ENCODE data around the gene CAPN15. TPM values are rescaled to one million over a fixed set of nuclear protein-coding genes. Genes with fewer than 3 reads are reported as not detected.

CAPN15 gene
- total RNA-seq, 1 experiment from 2014 or later: 76.4 TPM

DNA sequence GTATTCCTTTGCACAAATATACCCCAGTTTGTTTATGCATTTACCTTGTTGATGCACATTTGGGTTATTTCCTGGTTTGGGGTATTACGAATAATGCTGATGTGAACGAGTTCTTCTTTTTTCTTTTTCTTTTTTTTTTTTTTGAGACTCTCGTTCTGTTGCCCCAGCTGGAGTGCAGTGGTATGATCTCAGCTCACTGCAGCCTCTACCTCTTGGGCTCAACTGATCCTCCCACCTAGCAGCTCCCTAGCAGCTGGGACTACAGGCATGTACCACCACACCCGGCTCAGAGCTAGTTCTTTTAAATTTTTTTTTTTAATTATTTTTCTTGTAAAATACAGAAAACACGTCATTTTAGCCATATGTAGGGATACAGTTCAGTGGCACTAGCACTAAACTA, 76.4 kb downstream of the CAPN15 start:
- no peak overlapping the region for H3K27ac ChIP-seq (ENCODE audit: insufficient read length, low read depth, low read length)
- H3K27me3 ChIP-seq (ENCODE audit: insufficient read depth, low read length): no peaks in the 10 kb centered on the region
- H2BK120ac ChIP-seq (ENCODE audit: low read depth, low read length, poor library complexity, severe bottlenecking): no peak overlapping the region
- H3K14ac ChIP-seq (ENCODE audit: insufficient read depth, low read length): no peak overlapping the region
- no peak for DNase-seq
- WGBS (ENCODE audit: extremely low coverage, insufficient read length, low lambda C conversion rate): no CpG with 5 or more reads among the region's 5 CpGs
- no peak overlapping the region for H4K8ac ChIP-seq (replicated peaks; ENCODE audit: insufficient read length, low read depth, low read length)
- no peak overlapping the region for H4K5ac ChIP-seq (ENCODE audit: insufficient read length, low read depth, low read length)
- Mint-ChIP-seq H3K4me1 (peaks cover 6 to 8% of the 10 kb centered on the region in 2 experiments), H3K9me3 (peaks cover 16 to 18% of the 10 kb centered on the region in 2 experiments), H3K27me3 (ENCODE audit: low read depth) (peaks cover 12% of the 10 kb centered on the region), H3K36me3 (ENCODE audit: insufficient read depth in 1 of 3, low read depth in 3 of 3) (peaks cover 15 to 23% (median 21%) of the 10 kb centered on the region in 3 experiments), H3K4me3 (no peak overlapping the region), H3K27ac (no peak overlapping the region)
- H2BK5ac ChIP-seq (ENCODE audit: insufficient read length, low read length): no peak overlapping the region
- no peak overlapping the region for H2BK15ac ChIP-seq (ENCODE audit: low read depth, low read length)
- no peak overlapping the region for H2BK20ac ChIP-seq (ENCODE audit: low read depth, low read length, poor library complexity, severe bottlenecking)
- H3K4me1 ChIP-seq (ENCODE audit: insufficient read depth, low read length): no peaks in the 10 kb centered on the region
- no peak overlapping the region for H3T11ph ChIP-seq (ENCODE audit: low read length)
- H3K4ac ChIP-seq (ENCODE audit: low read depth, low read length): no peak overlapping the region
- H4K20me1 ChIP-seq (ENCODE audit: control insufficient read depth, insufficient read depth, insufficient read length): no peaks in the 10 kb centered on the region
- H3K4me2 ChIP-seq (ENCODE audit: insufficient read depth, insufficient read length, low read length): no peak overlapping the region
- no peak overlapping the region for H4K91ac ChIP-seq (ENCODE audit: insufficient read length, low read depth, low read length)
- no peak overlapping the region for H3K23ac ChIP-seq (ENCODE audit: insufficient read length, low read depth, low read length)
- no peaks in the 10 kb centered on the region for H3K79me2 ChIP-seq (ENCODE audit: insufficient read depth, low read length)
- H3K9ac ChIP-seq (ENCODE audit: extremely low read depth, insufficient read length, low read length): no peak overlapping the region
- H2AFZ ChIP-seq (ENCODE audit: low read length): no peak overlapping the region
- no peaks in the 10 kb centered on the region for H3K9me3 ChIP-seq (ENCODE audit: control insufficient read depth, low read depth, low read length)
- TF ChIP-seq, protein P1, sequence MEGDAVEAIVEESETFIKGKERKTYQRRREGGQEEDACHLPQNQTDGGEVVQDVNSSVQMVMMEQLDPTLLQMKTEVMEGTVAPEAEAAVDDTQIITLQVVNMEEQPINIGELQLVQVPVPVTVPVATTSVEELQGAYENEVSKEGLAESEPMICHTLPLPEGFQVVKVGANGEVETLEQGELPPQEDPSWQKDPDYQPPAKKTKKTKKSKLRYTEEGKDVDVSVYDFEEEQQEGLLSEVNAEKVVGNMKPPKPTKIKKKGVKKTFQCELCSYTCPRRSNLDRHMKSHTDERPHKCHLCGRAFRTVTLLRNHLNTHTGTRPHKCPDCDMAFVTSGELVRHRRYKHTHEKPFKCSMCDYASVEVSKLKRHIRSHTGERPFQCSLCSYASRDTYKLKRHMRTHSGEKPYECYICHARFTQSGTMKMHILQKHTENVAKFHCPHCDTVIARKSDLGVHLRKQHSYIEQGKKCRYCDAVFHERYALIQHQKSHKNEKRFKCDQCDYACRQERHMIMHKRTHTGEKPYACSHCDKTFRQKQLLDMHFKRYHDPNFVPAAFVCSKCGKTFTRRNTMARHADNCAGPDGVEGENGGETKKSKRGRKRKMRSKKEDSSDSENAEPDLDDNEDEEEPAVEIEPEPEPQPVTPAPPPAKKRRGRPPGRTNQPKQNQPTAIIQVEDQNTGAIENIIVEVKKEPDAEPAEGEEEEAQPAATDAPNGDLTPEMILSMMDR (conservative IDR thresholded peaks at IDR 0.05): no peak
- no peak overlapping the region for H3K18ac ChIP-seq (ENCODE audit: insufficient read length, low read depth, low read length)
- no peaks in the 10 kb centered on the region for H3K23me2 ChIP-seq (ENCODE audit: insufficient read length, low read depth, low read length, poor library complexity, severe bottlenecking)
- no peak overlapping the region for H2AK5ac ChIP-seq (ENCODE audit: insufficient read length, low read length)
- no peak overlapping the region for H2BK12ac ChIP-seq (ENCODE audit: insufficient read length, low read depth, low read length)
- H3K79me1 ChIP-seq (ENCODE audit: insufficient read depth, low read depth, low read length, poor library complexity, severe bottlenecking): peaks cover 2% of the 10 kb centered on the region
- no peak overlapping the region for H3K56ac ChIP-seq (ENCODE audit: insufficient read length, low read depth, low read length)

Small RNAs within 50 kb of the gene (microRNA-seq; reads per million reads assigned to microRNA genes)
- gene MIR3176 (ENCODE audit: borderline microRNAs expressed): 0.81 reads per million
- gene MIR5587 (ENCODE audit: borderline microRNAs expressed): not detected

Other genes with a start within 250 kb of the CAPN15 start
- gene ARHGDIG, start 247.1 kb upstream of the CAPN15 start, total RNA-seq (2021): 4.2 and 5.9 TPM in 2 replicates
- gene PDIA2, start 244.5 kb upstream of the CAPN15 start, total RNA-seq (2021): 1.1 and 1.4 TPM in 2 replicates
- gene AXIN1, start 175.0 kb upstream of the CAPN15 start, total RNA-seq (2021): 50.9 and 52.5 TPM in 2 replicates
- 154 TPM in 2 replicates for gene MRPL28, start 157.2 kb upstream of the CAPN15 start, total RNA-seq (2021)
- 111 and 114 TPM in 2 replicates for gene PGAP6, start 145.7 kb upstream of the CAPN15 start, total RNA-seq (2021)
- 319 and 320 TPM in 2 replicates for gene NME4, start 130.5 kb upstream of the CAPN15 start, total RNA-seq (2021)
- 38.8 and 39.3 TPM in 2 replicates for gene DECR2, start 125.8 kb upstream of the CAPN15 start, total RNA-seq (2021)
- gene RAB11FIP3, start 102.1 kb upstream of the CAPN15 start, total RNA-seq (2021): 37.1 TPM in 2 replicates
- 0.33 and 0.50 TPM in 2 replicates for gene PRR35, start 32.7 kb downstream of the CAPN15 start, total RNA-seq (2021)
- 0.26 and 0.42 TPM in 2 replicates for gene NHLRC4, start 39.3 kb downstream of the CAPN15 start, total RNA-seq (2021)
- gene PIGQ, start 42.3 kb downstream of the CAPN15 start, total RNA-seq (2021): 58.0 and 65.5 TPM in 2 replicates
- gene RAB40C, start 62.4 kb downstream of the CAPN15 start, total RNA-seq (2021): 19.1 and 20.4 TPM in 2 replicates
- 8.3 and 8.7 TPM in 2 replicates for gene WFIKKN1, start 103.3 kb downstream of the CAPN15 start, total RNA-seq (2021)
- 108 and 109 TPM in 2 replicates for gene METTL26, start 108.6 kb downstream of the CAPN15 start, total RNA-seq (2021)
- gene MCRIP2, start 114.1 kb downstream of the CAPN15 start, total RNA-seq (2021): 50.5 and 52.5 TPM in 2 replicates
- 61.8 and 68.2 TPM in 2 replicates for gene WDR90, start 121.7 kb downstream of the CAPN15 start, total RNA-seq (2021)
- gene RHOT2, start 140.4 kb downstream of the CAPN15 start, total RNA-seq (2021): 206 and 210 TPM in 2 replicates
- 7.6 and 8.8 TPM in 2 replicates for gene RHBDL1, start 148.0 kb downstream of the CAPN15 start, total RNA-seq (2021)
- 95.6 and 102 TPM in 2 replicates for gene STUB1, start 152.7 kb downstream of the CAPN15 start, total RNA-seq (2021)
- 50.1 and 52.7 TPM in 2 replicates for gene JMJD8, start 156.6 kb downstream of the CAPN15 start, total RNA-seq (2021)
- 18.3 and 19.5 TPM in 2 replicates for gene WDR24, start 162.7 kb downstream of the CAPN15 start, total RNA-seq (2021)
- gene FBXL16, start 178.1 kb downstream of the CAPN15 start, total RNA-seq (2021): 9.6 and 10.7 TPM in 2 replicates
- gene METRN, start 187.4 kb downstream of the CAPN15 start, total RNA-seq (2021): 26.2 and 28.9 TPM in 2 replicates
- gene ANTKMT, start 193.4 kb downstream of the CAPN15 start, total RNA-seq (2021): 31.5 and 34.8 TPM in 2 replicates
- gene CCDC78, start 198.7 kb downstream of the CAPN15 start, total RNA-seq (2021): 12.1 TPM in 2 replicates
- 21.3 and 25.2 TPM in 2 replicates for gene HAGHL, start 199.4 kb downstream of the CAPN15 start, total RNA-seq (2021)
- 21.9 and 26.4 TPM in 2 replicates for gene CIAO3, start 213.3 kb downstream of the CAPN15 start, total RNA-seq (2021)
- gene MSLN, start 233.0 kb downstream of the CAPN15 start, total RNA-seq (2021): 0.22 and 0.31 TPM in 2 replicates

Data from H9 (cell line).